HG02943 (cell line): ENCODE results near the gene APC2.

Experiments
- ATAC-seq: cut with Tn5 transposase; IDR thresholded peaks from one replicate; pipeline ENCODE4 v1.9.1; 2021; ENCODE audit warnings: mild to moderate bottlenecking, low read depth, moderate library complexity; ENCODE audit not compliant: unreplicated experiment

The APC2 gene

GRCh38 chr19:1445932-1446712 lies 3.8 kb upstream of the APC2 start:
- ATAC-seq = no peak

GRCh38 chr19:1446713-1447481 lies 3.0 kb upstream of the APC2 start:
- ATAC-seq = no peak

DNA sequence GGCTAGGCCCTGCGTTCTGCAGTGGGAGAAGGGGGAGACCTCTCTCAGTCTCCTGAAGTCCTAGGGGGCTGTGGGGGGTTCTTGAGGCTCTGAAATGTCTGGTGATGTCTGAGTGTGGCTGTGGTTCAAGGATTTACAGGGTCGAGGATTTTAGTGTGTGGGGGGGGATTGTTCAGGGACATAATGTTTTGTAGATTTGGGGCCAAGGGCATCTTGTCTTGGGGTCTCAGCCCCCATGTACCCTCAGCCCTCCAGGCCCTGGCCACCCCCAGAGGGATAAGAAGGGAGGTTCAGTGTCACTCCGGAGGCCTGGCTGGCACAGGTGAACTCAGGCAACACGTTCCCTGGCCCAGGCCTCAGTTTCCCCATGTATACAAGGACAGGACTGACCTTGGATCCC lies 2.4 kb upstream of the APC2 start:
- ATAC-seq = no peak

- no peak for ATAC-seq
Measured at GRCh38 chr19:1447944-1448343, 2.0 kb upstream of the APC2 start.

DNA sequence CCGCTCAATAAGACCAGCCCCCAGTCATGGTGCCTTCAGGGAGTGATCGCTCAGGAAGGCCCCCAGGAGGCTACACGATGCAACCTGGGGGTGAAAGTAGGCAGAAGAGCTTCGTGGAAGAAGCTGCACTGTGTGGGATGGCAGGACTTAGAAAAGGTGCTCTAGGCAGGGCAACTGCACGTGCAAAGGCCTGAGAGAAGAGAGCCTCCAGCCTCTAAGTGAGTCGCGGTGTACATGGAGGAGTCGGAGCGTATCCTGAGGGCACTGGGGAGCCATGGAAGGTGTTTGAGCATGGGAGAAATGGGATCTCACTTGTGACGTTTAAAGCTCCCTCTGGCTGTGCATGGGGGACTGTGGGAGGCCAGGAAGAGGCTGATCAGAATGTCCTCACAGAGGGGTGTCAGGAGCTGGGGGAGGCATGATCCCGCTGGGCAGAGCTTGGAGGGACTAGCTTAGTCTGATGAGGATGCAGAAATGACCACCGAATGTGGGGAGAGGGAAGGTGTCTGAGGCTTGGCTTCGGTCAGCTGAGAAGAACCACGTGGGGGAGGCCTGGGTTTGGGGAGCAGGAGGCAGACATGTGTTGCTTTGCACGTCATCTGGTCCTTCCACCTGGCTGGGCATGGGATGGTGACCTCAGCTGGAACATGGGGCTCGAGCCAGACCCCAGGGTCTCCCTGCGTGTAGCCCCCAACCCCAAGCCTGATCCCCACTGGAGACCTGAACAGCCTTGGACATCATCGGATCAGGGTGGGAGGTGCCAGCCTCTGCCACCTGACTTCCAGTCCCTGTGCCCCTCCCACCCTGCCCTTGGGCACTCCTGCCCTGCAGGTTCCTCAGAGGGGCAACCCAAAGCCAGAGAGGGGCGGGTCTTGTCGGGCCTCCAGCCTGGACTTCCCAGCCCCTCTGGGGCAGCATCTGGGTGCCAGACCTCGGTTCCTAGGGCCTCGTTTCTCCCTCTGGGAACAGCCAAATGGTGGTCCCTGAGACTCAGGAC lies 1.1 kb downstream of the APC2 start:
- ATAC-seq = no peak

DNA sequence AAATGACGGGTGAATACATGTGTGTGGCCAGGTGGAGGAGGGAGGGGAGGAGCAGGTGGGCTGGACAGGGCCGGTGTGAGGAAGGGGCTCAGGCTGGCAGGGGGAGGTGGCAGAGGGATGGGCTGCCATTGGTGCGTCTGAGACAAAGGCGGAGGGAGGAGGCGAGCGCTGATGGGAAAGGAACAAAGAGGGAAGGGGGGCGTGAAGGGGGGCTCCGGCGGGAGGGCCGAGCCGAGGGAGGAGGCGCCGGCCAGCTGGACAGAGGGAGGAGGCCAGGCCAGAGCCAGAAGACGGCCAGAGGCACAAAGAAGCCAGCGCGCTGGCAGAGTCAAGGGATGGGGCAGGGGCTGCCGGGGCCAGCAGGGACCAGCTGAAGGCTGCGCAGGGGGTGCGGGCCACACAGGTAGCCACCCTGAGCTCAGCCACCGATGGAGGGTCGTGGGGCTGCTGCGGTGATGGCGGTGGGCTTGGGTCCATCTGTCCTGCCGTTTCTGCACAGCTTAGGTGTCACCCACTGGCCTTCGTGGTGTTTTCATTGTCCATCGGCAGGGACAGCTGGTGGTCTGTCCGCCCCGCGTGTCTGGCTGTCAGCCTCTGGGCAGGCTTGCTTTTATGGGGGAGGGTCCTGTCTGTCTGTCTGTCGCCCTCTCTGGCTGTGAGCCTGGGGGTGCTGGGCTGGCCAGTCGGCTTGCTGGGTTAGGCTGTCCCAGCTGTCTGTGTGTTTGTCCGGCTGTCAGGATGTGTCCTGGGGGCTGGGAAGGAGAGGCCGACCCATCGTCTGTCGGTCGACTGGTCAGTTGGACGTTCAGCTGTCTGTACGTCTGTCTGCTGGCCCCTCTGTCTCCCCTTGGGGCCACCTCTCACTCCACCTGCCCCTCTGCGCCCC lies 2.2 kb downstream of the APC2 start:
- no peak for ATAC-seq

- no peak for ATAC-seq
Measured at GRCh38 chr19:1452802-1453524, 3.0 kb downstream of the APC2 start.

DNA sequence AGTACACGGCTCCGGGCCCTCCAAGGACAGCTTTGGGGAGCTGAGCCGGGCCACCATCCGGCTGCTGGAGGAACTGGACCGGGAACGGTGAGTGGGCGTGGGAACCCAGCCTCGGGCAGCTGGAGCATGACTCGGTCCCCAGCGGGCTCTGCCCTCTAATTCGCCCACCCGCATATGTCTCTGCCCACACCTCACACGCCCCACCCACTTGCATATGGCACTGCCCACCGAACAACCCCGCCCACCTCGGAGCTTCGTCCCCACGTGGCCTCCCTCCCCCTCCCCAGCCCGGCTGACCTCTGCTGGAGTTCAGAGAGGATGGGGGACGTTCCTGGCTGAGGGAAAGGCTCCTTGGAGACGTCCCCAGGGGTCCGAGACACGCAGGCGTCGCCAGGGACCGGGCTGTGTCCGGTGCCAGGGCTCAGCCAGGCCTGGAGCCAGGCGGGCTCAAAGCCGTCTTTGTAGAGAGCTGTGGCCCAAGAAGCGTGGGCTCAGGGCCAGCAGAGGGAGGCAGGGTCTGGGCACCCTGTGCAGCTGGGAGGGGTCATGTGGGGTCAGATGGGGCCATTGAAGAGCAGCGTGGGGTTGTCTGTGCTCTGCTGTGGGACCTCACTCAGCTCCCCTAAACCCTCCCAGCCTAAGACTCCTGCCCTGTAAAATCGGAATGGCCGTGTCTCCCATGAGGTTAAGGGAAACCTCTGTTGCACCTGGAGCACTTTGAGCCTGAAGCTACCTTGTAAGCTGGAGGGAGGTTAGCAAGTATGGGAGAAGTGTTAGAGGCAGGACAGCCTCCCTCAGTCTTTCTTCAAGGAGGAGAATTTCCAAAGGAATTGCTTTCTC lies 3.8 kb downstream of the APC2 start:
- no peak for ATAC-seq

DNA sequence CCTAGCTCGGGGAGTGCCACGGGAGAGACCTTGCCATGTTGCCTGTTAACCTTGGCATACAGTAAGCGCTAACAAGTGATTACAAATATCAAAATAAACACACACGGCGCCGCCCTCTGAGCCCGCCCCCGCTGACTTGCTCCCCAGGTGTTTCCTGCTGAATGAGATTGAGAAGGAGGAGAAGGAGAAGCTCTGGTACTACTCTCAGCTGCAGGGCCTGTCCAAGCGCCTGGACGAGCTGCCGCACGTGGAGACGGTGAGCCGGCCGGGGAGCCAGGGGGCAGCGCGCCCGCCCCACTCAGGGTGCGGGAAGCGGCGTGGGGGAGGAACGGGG lies 5.0 kb downstream of the APC2 start:
- no peak for ATAC-seq

- no peak for ATAC-seq
Measured at GRCh38 chr19:1455336-1456120, 5.6 kb downstream of the APC2 start.

DNA sequence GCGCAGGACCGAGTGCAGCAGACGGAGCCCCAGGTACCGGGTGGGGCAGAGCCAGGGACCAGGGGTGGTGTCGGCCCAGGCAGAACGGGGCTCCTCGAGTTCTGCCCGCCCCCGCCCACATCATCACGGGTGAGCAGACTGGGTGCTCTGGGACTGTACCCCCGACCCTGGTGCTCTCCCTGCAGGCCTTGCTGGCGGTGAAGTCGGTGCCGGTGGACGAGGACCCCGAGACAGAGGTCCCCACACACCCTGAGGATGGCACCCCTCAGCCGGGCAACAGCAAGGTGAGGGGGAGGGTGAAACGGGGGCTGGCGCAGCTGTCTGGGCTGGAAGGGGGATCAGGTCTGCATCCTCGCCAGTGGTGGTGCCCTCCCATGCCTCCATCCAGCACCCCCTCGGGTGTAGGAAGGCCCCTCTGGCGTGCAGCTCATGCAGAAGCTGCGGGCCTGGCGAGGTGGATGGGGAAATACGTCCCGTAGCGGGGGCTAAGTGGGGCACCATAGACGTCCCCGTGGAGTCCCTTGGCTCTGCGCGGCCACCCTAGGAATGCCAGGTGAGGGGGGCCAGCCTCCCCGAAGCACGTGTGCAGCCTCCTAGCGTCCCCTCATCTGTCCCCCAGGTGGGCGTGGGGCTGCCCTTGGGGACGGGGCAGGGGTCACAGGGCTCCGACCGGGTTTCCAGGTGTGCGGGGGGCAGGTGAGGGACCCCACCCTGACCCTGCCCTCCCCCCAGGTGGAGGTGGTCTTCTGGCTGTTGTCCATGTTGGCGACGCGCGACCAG lies 6.4 kb downstream of the APC2 start:
- ATAC-seq = no peak

- ATAC-seq = no peak
Measured at GRCh38 chr19:1457031-1457739, 7.3 kb downstream of the APC2 start.

- ATAC-seq = no peak
Measured at GRCh38 chr19:1457892-1458291, 8.0 kb downstream of the APC2 start.

- ATAC-seq = no peak
Measured at GRCh38 chr19:1459479-1459878, 9.6 kb downstream of the APC2 start.

DNA sequence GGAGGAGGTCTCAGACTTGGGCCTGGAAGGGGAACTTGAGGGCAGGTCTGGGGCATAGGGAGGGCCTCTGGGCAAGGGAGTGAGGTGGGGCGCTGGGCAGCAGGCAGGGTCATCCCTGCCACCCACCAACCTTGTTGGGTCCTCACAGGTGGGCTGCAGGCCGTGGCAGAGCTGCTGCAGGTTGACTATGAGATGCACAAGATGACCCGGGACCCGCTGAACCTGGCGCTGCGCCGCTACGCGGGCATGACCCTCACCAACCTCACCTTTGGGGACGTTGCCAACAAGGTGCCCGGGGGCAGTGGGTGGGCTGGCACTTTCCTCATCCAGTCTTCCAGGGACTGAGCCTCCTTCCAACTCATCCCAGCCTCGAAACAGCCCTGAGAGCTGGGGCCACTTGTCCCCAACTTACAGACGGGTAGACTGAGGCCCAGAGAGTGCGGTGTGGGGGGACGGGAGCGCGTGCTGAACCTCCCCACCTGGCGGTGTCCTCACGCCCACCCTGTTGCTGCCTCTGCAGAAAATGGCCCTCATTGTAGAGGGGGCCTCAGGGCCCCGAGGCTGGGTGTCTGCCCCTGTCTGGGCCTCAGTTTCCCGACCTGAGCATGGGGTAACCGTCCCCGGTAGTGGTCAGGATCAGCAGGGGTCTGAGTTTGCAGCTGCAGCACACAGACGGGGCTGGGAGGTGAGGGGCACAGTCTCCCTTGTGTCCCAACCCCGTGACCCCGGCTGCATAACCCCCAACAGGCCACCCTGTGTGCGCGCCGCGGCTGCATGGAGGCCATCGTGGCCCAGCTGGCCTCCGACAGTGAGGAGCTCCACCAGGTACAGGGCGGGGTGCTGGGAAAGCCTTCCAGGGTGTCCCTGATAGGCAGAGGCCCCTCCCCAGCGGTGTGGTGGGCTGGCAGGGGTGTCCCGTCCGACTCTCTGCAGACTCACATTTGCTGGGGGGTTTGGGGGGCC lies 10.4 kb downstream of the APC2 start:
- ATAC-seq = no peak
